Esophagus squamous epithelium (tissue), 4 donors: ENCODE results near the gene ARPC5.

Source experiments
- CTCF ChIP-seq, 6 experiments: fragments of 450-650 bp in 4 of 6; fragments of 200-600 bp in 2 of 6; sonication (generic) in 2 of 6; IDR thresholded peaks; one replicate each; pipeline ENCODE4 v1.5.1; 2016 to 2019; ENCODE audit warnings: antibody characterized with exemption in 6 of 6, mild to moderate bottlenecking in 4 of 6, moderate library complexity in 4 of 6
- POLR2A ChIP-seq, 4 donors: fragments of 450-650 bp; IDR thresholded peaks; one replicate each; pipeline ENCODE4 v1.6.1; 2017; ENCODE audit warnings: antibody characterized with exemption in 4 of 4, mild to moderate bottlenecking in 4 of 4, moderate library complexity in 3 of 4

- TF ChIP-seq CTCF (IDR thresholded peaks at IDR 0.05): peak; percentile 38 to 72 (median 48)
- no peak for TF ChIP-seq POLR2A (IDR thresholded peaks at IDR 0.05)
Measured at GRCh38 chr1:183622884-183623785, 12.4 kb downstream of the ARPC5 start.
